Pons (tissue), 1 donor: ENCODE measurements around the gene HDAC5.

Experiments used
- DNase-seq: peaks from one replicate; pipeline ENCODE4 v3.0.0-alpha.2; 2016; ENCODE audit warnings: low spot score

HDAC5 gene

GRCh38 chr17:44086364-44087311, 36.8 kb downstream of the HDAC5 start:
- DNase-seq: no peak

- no peak for DNase-seq
Measured at GRCh38 chr17:44085908-44086307, 37.5 kb downstream of the HDAC5 start.

- DNase-seq: no peak
Measured at GRCh38 chr17:44084921-44085320, 38.5 kb downstream of the HDAC5 start.

GRCh38 chr17:44084131-44084538, 39.3 kb downstream of the HDAC5 start:
- DNase-seq: no peak

GRCh38 chr17:44083250-44083849, 40.1 kb downstream of the HDAC5 start:
- no peak for DNase-seq

GRCh38 chr17:44082256-44082927, 41.0 kb downstream of the HDAC5 start:
- no peak for DNase-seq

GRCh38 chr17:44081681-44082080, 41.8 kb downstream of the HDAC5 start:
- DNase-seq: no peak

- no peak for DNase-seq
Measured at GRCh38 chr17:44079877-44080821, 43.3 kb downstream of the HDAC5 start.

GRCh38 chr17:44078412-44078811, 45.0 kb downstream of the HDAC5 start:
- DNase-seq: no peak

GRCh38 chr17:44077595-44077909, 45.9 kb downstream of the HDAC5 start:
- no peak for DNase-seq

GRCh38 chr17:44076716-44077594, 46.5 kb downstream of the HDAC5 start:
- DNase-seq: no peak

GRCh38 chr17:44075598-44076293, 47.7 kb downstream of the HDAC5 start:
- no peak for DNase-seq

GRCh38 chr17:44074911-44075285, 48.5 kb downstream of the HDAC5 start:
- no peak for DNase-seq

GRCh38 chr17:44074231-44074910, 49.1 kb downstream of the HDAC5 start:
- DNase-seq: no peak

GRCh38 chr17:44071772-44072171, 51.7 kb downstream of the HDAC5 start:
- no peak for DNase-seq

GRCh38 chr17:44071198-44071520, 52.3 kb downstream of the HDAC5 start:
- peak; percentile 44 for DNase-seq

GRCh38 chr17:44070455-44071197, 52.8 kb downstream of the HDAC5 start, which contains the start of gene G6PC3:
Gene G6PC3 (plus strand): TSS chr17:44070735. CDS start chr17:44070966, 231 bp downstream.
- peak; percentile 97 for DNase-seq

- DNase-seq: peak; percentile 55
Measured at GRCh38 chr17:44069974-44070454, 53.4 kb downstream of the HDAC5 start.

- DNase-seq: no peak
Measured at GRCh38 chr17:44067545-44067940, 55.9 kb downstream of the HDAC5 start.
